ENCODE data around the gene DLG2.

DLG2 gene

DNA sequence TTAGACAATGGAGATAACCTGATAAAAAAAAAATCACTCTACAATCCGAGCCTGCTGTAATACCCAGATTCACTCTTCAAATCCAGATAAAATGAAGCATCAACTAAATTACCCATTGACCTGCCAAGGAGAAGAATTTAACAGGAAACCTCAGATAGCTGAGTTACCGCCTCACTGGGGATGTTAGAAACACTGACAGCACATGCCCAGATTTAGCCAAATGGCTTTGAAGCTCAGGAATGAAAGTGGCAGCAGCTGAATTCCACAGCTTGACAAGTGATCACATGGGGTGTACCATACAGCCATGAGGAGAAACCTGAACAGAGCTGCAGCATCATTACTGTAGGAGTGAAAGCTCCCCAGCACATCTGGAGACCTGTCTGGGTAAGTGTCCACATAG is 807.6 kb downstream of the DLG2 start:
- Histone ChIP-seq H3K4me1 (ENCODE audit: control insufficient read depth, insufficient read depth, low read length) (peaks cover 10% of the 10 kb centered on the region), H3K36me3 (ENCODE audit: insufficient read depth, low read length) (no peaks in the 10 kb centered on the region), H3K4me2 (ENCODE audit: low read length) (no peak overlapping the region), H3K27me3 (ENCODE audit: control insufficient read depth, insufficient read depth, low read length) (no peaks in the 10 kb centered on the region), H3K4me3 (ENCODE audit: low read length) (no peak overlapping the region), H3K9me3 (replicated peaks; ENCODE audit: low read length) (no peaks in the 10 kb centered on the region), H3K9ac (ENCODE audit: low read depth, low read length) (no peak overlapping the region)

DNA sequence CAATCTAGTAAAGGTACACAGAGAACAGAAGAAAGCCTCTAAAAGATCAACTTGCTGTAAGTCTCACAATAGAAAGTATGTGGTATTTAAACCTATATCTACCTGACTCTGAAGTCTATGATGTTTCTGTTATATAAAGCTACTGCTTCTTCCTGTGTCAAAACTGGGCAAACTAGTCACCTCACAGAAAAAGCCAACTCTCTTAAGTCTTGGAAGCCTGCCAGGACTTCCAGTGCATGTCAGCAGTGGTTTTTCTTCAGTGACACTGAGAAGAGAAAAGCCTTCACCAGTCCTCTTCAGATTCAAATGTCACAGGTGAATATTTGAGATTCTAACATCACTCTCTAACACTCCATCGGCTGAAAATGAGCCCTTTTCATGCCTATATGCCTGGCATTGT is 808.0 kb downstream of the DLG2 start:
- H3K27me3 ChIP-seq (ENCODE audit: control insufficient read depth, insufficient read depth, low read length), result no peaks in the 10 kb centered on the region
- no peak overlapping the region for H3K4me3 ChIP-seq (ENCODE audit: low read length)
- H3K4me1 ChIP-seq (ENCODE audit: control insufficient read depth, insufficient read depth, low read length), result peaks cover 10% of the 10 kb centered on the region
- H3K9me3 ChIP-seq (replicated peaks; ENCODE audit: low read length), result no peaks in the 10 kb centered on the region
- no peak overlapping the region for H3K9ac ChIP-seq (ENCODE audit: low read depth, low read length)
- no peaks in the 10 kb centered on the region for H3K36me3 ChIP-seq (ENCODE audit: insufficient read depth, low read length)
- H3K4me2 ChIP-seq (ENCODE audit: low read length), result no peak overlapping the region

- Histone ChIP-seq H3K4me1 (ENCODE audit: control insufficient read depth, insufficient read depth, low read length) (peaks cover 10% of the 10 kb centered on the region), H3K4me2 (ENCODE audit: low read length) (no peak overlapping the region), H3K9ac (ENCODE audit: low read depth, low read length) (no peak overlapping the region), H3K27me3 (ENCODE audit: control insufficient read depth, insufficient read depth, low read length) (no peaks in the 10 kb centered on the region), H3K9me3 (replicated peaks; ENCODE audit: low read length) (no peaks in the 10 kb centered on the region), H3K36me3 (ENCODE audit: insufficient read depth, low read length) (no peaks in the 10 kb centered on the region), H3K4me3 (ENCODE audit: low read length) (no peak overlapping the region)
Observed at GRCh38 chr11:84817998-84818397, 809.1 kb downstream of the DLG2 start.

- no peak overlapping the region for H3K4me3 ChIP-seq (ENCODE audit: low read length)
- H3K4me1 ChIP-seq (ENCODE audit: control insufficient read depth, insufficient read depth, low read length), result peaks cover 3% of the 10 kb centered on the region
- H3K9me3 ChIP-seq (replicated peaks; ENCODE audit: low read length), result no peaks in the 10 kb centered on the region
- no peaks in the 10 kb centered on the region for H3K27me3 ChIP-seq (ENCODE audit: control insufficient read depth, insufficient read depth, low read length)
- no peak overlapping the region for H3K4me2 ChIP-seq (ENCODE audit: low read length)
- no peaks in the 10 kb centered on the region for H3K36me3 ChIP-seq (ENCODE audit: insufficient read depth, low read length)
- H3K9ac ChIP-seq (ENCODE audit: low read depth, low read length), result no peak overlapping the region
Observed at GRCh38 chr11:84812471-84812969, 814.6 kb downstream of the DLG2 start.

- H3K36me3 ChIP-seq (ENCODE audit: insufficient read depth, low read length), result no peaks in the 10 kb centered on the region
- H3K9ac ChIP-seq (ENCODE audit: low read depth, low read length), result no peak overlapping the region
- H3K27me3 ChIP-seq (ENCODE audit: control insufficient read depth, insufficient read depth, low read length), result no peaks in the 10 kb centered on the region
- H3K4me2 ChIP-seq (ENCODE audit: low read length), result no peak overlapping the region
- H3K4me3 ChIP-seq (ENCODE audit: low read length), result no peak overlapping the region
- no peaks in the 10 kb centered on the region for H3K9me3 ChIP-seq (replicated peaks; ENCODE audit: low read length)
- H3K4me1 ChIP-seq (ENCODE audit: control insufficient read depth, insufficient read depth, low read length), result no peaks in the 10 kb centered on the region
Observed at GRCh38 chr11:84806354-84806753, 820.8 kb downstream of the DLG2 start.

GRCh38 chr11:84804041-84804440 is 823.1 kb downstream of the DLG2 start:
- H3K4me1 ChIP-seq (ENCODE audit: control insufficient read depth, insufficient read depth, low read length), result no peaks in the 10 kb centered on the region
- H3K4me2 ChIP-seq (ENCODE audit: low read length), result no peak overlapping the region

GRCh38 chr11:84800755-84801346 is 826.3 kb downstream of the DLG2 start:
- Histone ChIP-seq H3K9me3 (replicated peaks; ENCODE audit: low read length) (no peaks in the 10 kb centered on the region), H3K4me3 (ENCODE audit: low read length) (no peak overlapping the region), H3K4me2 (ENCODE audit: low read length) (no peak overlapping the region), H3K27me3 (ENCODE audit: control insufficient read depth, insufficient read depth, low read length) (no peaks in the 10 kb centered on the region), H3K4me1 (ENCODE audit: control insufficient read depth, insufficient read depth, low read length) (no peaks in the 10 kb centered on the region), H3K9ac (ENCODE audit: low read depth, low read length) (no peak overlapping the region), H3K36me3 (ENCODE audit: insufficient read depth, low read length) (no peaks in the 10 kb centered on the region)

More at GRCh38 chr11:84804041-84804440, 823.1 kb downstream of the DLG2 start:
- Histone ChIP-seq H3K9me3 (replicated peaks; ENCODE audit: low read length) (no peaks in the 10 kb centered on the region), H3K36me3 (ENCODE audit: insufficient read depth, low read length) (no peaks in the 10 kb centered on the region), H3K9ac (ENCODE audit: low read depth, low read length) (no peak overlapping the region), H3K27me3 (ENCODE audit: control insufficient read depth, insufficient read depth, low read length) (no peaks in the 10 kb centered on the region), H3K4me3 (ENCODE audit: low read length) (no peak overlapping the region)

GRCh38 chr11:84799112-84799511 is 828.0 kb downstream of the DLG2 start:
- Histone ChIP-seq H3K9me3 (replicated peaks; ENCODE audit: low read length) (no peaks in the 10 kb centered on the region), H3K4me3 (ENCODE audit: low read length) (no peak overlapping the region), H3K9ac (ENCODE audit: low read depth, low read length) (no peak overlapping the region), H3K4me2 (ENCODE audit: low read length) (no peak overlapping the region), H3K36me3 (ENCODE audit: insufficient read depth, low read length) (no peaks in the 10 kb centered on the region), H3K27me3 (ENCODE audit: control insufficient read depth, insufficient read depth, low read length) (no peaks in the 10 kb centered on the region), H3K4me1 (ENCODE audit: control insufficient read depth, insufficient read depth, low read length) (no peaks in the 10 kb centered on the region)

- no peak overlapping the region for H3K4me3 ChIP-seq (ENCODE audit: low read length)
- no peaks in the 10 kb centered on the region for H3K27me3 ChIP-seq (ENCODE audit: control insufficient read depth, insufficient read depth, low read length)
- no peaks in the 10 kb centered on the region for H3K4me1 ChIP-seq (ENCODE audit: control insufficient read depth, insufficient read depth, low read length)
- H3K9me3 ChIP-seq (replicated peaks; ENCODE audit: low read length), result no peaks in the 10 kb centered on the region
- no peak overlapping the region for H3K9ac ChIP-seq (ENCODE audit: low read depth, low read length)
- no peak overlapping the region for H3K4me2 ChIP-seq (ENCODE audit: low read length)
- H3K36me3 ChIP-seq (ENCODE audit: insufficient read depth, low read length), result no peaks in the 10 kb centered on the region
Observed at GRCh38 chr11:84795698-84796097, 831.4 kb downstream of the DLG2 start.

- H3K9ac ChIP-seq (ENCODE audit: low read depth, low read length), result no peak overlapping the region
- no peaks in the 10 kb centered on the region for H3K9me3 ChIP-seq (replicated peaks; ENCODE audit: low read length)
- H3K36me3 ChIP-seq (ENCODE audit: insufficient read depth, low read length), result no peaks in the 10 kb centered on the region
- H3K4me1 ChIP-seq (ENCODE audit: control insufficient read depth, insufficient read depth, low read length), result no peaks in the 10 kb centered on the region
- H3K27me3 ChIP-seq (ENCODE audit: control insufficient read depth, insufficient read depth, low read length), result no peaks in the 10 kb centered on the region
- no peak overlapping the region for H3K4me3 ChIP-seq (ENCODE audit: low read length)
- H3K4me2 ChIP-seq (ENCODE audit: low read length), result no peak overlapping the region
Observed at GRCh38 chr11:84794663-84795443, 832.3 kb downstream of the DLG2 start.

DNA sequence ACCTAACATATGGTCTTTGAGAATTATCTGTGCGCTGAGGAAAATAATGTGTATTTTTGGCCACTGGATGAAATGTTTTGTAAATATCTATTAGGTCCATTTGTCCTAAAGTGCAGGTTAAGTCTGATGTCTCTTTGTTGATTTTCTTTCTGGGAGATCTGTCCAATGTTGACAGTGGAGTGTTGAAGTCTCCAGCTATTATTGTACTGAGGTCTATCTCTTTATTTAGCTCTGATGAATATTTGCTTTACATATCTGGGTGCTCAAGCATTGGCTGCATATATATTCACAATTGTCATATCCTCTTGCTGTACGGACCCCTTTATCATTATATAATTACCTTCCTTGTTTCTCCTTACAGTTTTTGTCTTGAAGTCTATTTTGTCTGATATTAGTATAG is 833.8 kb downstream of the DLG2 start:
- Histone ChIP-seq H3K9ac (ENCODE audit: low read depth, low read length) (no peak overlapping the region), H3K9me3 (replicated peaks; ENCODE audit: low read length) (no peaks in the 10 kb centered on the region), H3K4me3 (ENCODE audit: low read length) (no peak overlapping the region), H3K36me3 (ENCODE audit: insufficient read depth, low read length) (no peaks in the 10 kb centered on the region), H3K27me3 (ENCODE audit: control insufficient read depth, insufficient read depth, low read length) (no peaks in the 10 kb centered on the region), H3K4me2 (ENCODE audit: low read length) (no peak overlapping the region), H3K4me1 (ENCODE audit: control insufficient read depth, insufficient read depth, low read length) (no peaks in the 10 kb centered on the region)

Data from skeletal muscle satellite cell (primary cell).